Panc1 (cell line): Measurements from ENCODE around the gene UBE2E1. TPM values are rescaled to one million over a fixed set of nuclear protein-coding genes. Genes with fewer than 3 reads are reported as not detected.

Experiments used
- ATAC-seq: fragments of 200-7000 bp; cut with Tn5 transposase; 2 replicates; pipeline ENCODE4 v1.9.1; 2020; ENCODE audit warnings: mild to moderate bottlenecking, moderate library complexity
- BruUV-seq: library from RNA; stranded (reverse); fragments of 400-500 nt; replicated peaks from 2 replicates; lab custom pipeline; 2021; lab: Mats Ljungman, UMichigan
- CTCF ChIA-PET: fragments of 300-600 bp; sonication (Branson Sonifier 250); formaldehyde crosslinking; loops from one replicate; lab custom pipeline; 2022; ENCODE audit warnings: antibody characterized with exemption; lab: Charles Lee
- POLR2A ChIA-PET: fragments of 300-600 bp; sonication (Branson Sonifier 250); formaldehyde crosslinking; loops from one replicate; lab custom pipeline; 2022; ENCODE audit warnings: antibody characterized with exemption; lab: Charles Lee
- DNase-seq: peaks from one replicate; pipeline ENCODE4 v3.0.0-alpha.2; 2010; ENCODE audit warnings: low read depth, low spot score
- H3K27ac ChIP-seq: 2 replicates; pipeline ENCODE4 v1.5.1; 2011; ENCODE audit warnings: mild to moderate bottlenecking, low read length, inconsistent platforms
- H3K27me3 ChIP-seq: fragments of 200-500 bp; sonication (Bioruptor generic); 2 replicates; pipeline ENCODE4 v1.6.0; 2014; ENCODE audit warnings: low read length, inconsistent platforms; ENCODE audit not compliant: control insufficient read depth, insufficient read depth
- H3K36me3 ChIP-seq: fragments of 200-500 bp; sonication (Bioruptor generic); 2 replicates; pipeline ENCODE4 v1.5.1; 2014; ENCODE audit warnings: inconsistent platforms, mild to moderate bottlenecking, low read length, moderate library complexity; ENCODE audit not compliant: control insufficient read depth, insufficient read depth
- H3K4me1 ChIP-seq: 2 replicates; pipeline ENCODE4 v1.5.1; 2011; ENCODE audit warnings: inconsistent platforms, mild to moderate bottlenecking, low read length, moderate library complexity; ENCODE audit not compliant: control insufficient read depth, insufficient read depth
- H3K4me3 ChIP-seq, 2 experiments: 2 replicates each; pipeline ENCODE4 v1.5.1; 2011 to 2012; ENCODE audit warnings: low read depth in 2 of 2, low read length in 2 of 2, mild to moderate bottlenecking in 2 of 2, inconsistent platforms in 1 of 2, moderate library complexity in 1 of 2
- H3K9me3 ChIP-seq: fragments of 200-500 bp; sonication (Bioruptor generic); 2 replicates; pipeline ENCODE4 v1.5.1; 2014; ENCODE audit warnings: low read depth, mild to moderate bottlenecking, inconsistent platforms, low read length, moderate library complexity; ENCODE audit not compliant: control insufficient read depth, insufficient read depth
- POLR2AphosphoS5 ChIP-seq: IDR thresholded peaks from 2 replicates; pipeline ENCODE4 v1.6.1; 2012; ENCODE audit warnings: mild to moderate bottlenecking, low read depth, low read length, moderate library complexity
- SIN3A ChIP-seq: IDR thresholded peaks from 2 replicates; pipeline ENCODE4 v1.6.1; 2012; ENCODE audit warnings: low read depth, mild to moderate bottlenecking, low read length, moderate library complexity, borderline replicate concordance; ENCODE audit not compliant: insufficient read depth
- TCF7L2 ChIP-seq: IDR thresholded peaks from 2 replicates; pipeline ENCODE4 v1.6.1; 2011; ENCODE audit warnings: mild to moderate bottlenecking, low read depth, low read length, inconsistent platforms
- in situ Hi-C: cut with HindIII; loops from 2 replicates; pipeline ENCODE4 v1.10.0; 2016; ENCODE audit warnings: low sequenced_read_pairs, low pct_unique_long_range_greater_than_20kb
- intact Hi-C: fragments of 100-400 bp; cut with micrococcal nuclease; formaldehyde crosslinking; loops from one replicate; pipeline ENCODE4 v1.10.0; 2022; ENCODE audit not compliant: unreplicated experiment
- total RNA-seq: library from RNA; stranded (reverse); gene quantifications from one replicate; pipeline ENCODE4 v1.2.1, GENCODE V29; 2021; ENCODE audit not compliant: unreplicated experiment
- TF ChIP-seq, protein P1 (sequence below): fragments of 450-650 bp; IDR thresholded peaks from 2 replicates; pipeline ENCODE4 v1.5.1; 2017; ENCODE audit warnings: mild to moderate bottlenecking
- TF ChIP-seq, protein P2 (sequence below), 2 experiments: IDR thresholded peaks; 2 replicates each; pipeline ENCODE4 v1.6.1; 2011 to 2012; ENCODE audit warnings: low read depth in 2 of 2, control low read depth in 1 of 2, low read length in 1 of 2, mild to moderate bottlenecking in 1 of 2, moderate library complexity in 1 of 2; ENCODE audit not compliant: insufficient read depth in 1 of 2

Gene UBE2E1
- total RNA-seq, 1 experiment from 2014 or later: 127 TPM

DNA sequence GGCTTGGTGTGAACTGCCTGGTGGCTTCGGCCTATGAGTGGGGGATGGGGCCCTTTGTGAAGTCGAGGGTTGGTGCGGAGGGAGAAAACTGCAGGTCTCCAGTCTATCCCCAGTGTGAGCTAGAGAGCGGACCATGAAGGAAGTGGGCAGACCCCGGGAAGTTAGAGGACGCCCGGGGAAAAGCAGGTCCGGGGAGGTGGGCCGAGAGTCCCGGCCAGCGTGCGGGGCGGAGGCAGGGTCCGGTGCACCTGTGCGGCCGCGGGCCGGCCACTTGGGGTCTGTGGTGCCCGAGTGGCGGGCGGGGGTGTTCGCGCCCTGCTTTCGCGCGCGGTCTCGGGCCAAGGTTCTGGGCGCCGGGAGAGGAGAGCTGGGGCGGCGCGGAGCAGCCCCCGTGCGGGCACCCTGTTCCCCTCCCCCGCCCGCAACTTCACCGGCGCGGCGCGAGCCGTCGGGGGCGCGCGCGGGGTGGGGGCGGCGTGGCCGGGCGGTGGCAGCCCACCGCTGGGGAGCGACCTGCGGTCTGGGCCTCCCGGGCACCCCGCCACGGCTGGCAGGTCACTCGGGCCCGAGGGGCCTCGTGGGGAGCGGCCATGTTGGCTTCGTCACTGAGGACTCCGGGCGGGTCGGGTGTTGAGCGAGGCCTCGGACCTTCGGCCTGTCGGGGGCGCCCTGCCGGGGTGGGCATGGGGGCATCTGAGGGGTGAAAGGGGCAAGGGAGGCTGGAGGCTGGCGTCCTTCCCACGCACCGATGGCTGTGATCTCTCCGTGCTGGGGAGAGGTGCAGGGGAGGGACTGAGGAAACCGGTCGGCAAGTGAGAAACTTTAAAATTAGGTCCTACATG is 4.8 kb downstream of the UBE2E1 start:
- Histone ChIP-seq H3K36me3 (peaks cover 10% of the 10 kb centered on the region; the same call in 1 of the 2 replicates), H3K27me3 (no peaks in the 10 kb centered on the region), H3K4me1 (peaks cover 30% of the 10 kb centered on the region), H3K9me3 (no peaks in the 10 kb centered on the region), H3K4me3 (peak overlapping the region; percentile 63 to 68), H3K27ac (peak overlapping the region; percentile 96)
- in situ Hi-C loops: no loop called here
- no peak for DNase-seq
- BruUV-seq: no TSS peak
- ATAC-seq: peak; percentile 76
- intact Hi-C loops: no loop called here
- CTCF ChIA-PET: no interaction called here
- no peak for TF ChIP-seq TCF7L2
- TF ChIP-seq, protein P1, sequence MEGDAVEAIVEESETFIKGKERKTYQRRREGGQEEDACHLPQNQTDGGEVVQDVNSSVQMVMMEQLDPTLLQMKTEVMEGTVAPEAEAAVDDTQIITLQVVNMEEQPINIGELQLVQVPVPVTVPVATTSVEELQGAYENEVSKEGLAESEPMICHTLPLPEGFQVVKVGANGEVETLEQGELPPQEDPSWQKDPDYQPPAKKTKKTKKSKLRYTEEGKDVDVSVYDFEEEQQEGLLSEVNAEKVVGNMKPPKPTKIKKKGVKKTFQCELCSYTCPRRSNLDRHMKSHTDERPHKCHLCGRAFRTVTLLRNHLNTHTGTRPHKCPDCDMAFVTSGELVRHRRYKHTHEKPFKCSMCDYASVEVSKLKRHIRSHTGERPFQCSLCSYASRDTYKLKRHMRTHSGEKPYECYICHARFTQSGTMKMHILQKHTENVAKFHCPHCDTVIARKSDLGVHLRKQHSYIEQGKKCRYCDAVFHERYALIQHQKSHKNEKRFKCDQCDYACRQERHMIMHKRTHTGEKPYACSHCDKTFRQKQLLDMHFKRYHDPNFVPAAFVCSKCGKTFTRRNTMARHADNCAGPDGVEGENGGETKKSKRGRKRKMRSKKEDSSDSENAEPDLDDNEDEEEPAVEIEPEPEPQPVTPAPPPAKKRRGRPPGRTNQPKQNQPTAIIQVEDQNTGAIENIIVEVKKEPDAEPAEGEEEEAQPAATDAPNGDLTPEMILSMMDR: peak; percentile 54
- TF ChIP-seq SIN3A: 0 out of 2 replicates have a peak, but pooled peaks have one; percentile 11
- TF ChIP-seq, protein P2, sequence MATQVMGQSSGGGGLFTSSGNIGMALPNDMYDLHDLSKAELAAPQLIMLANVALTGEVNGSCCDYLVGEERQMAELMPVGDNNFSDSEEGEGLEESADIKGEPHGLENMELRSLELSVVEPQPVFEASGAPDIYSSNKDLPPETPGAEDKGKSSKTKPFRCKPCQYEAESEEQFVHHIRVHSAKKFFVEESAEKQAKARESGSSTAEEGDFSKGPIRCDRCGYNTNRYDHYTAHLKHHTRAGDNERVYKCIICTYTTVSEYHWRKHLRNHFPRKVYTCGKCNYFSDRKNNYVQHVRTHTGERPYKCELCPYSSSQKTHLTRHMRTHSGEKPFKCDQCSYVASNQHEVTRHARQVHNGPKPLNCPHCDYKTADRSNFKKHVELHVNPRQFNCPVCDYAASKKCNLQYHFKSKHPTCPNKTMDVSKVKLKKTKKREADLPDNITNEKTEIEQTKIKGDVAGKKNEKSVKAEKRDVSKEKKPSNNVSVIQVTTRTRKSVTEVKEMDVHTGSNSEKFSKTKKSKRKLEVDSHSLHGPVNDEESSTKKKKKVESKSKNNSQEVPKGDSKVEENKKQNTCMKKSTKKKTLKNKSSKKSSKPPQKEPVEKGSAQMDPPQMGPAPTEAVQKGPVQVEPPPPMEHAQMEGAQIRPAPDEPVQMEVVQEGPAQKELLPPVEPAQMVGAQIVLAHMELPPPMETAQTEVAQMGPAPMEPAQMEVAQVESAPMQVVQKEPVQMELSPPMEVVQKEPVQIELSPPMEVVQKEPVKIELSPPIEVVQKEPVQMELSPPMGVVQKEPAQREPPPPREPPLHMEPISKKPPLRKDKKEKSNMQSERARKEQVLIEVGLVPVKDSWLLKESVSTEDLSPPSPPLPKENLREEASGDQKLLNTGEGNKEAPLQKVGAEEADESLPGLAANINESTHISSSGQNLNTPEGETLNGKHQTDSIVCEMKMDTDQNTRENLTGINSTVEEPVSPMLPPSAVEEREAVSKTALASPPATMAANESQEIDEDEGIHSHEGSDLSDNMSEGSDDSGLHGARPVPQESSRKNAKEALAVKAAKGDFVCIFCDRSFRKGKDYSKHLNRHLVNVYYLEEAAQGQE (IDR thresholded peaks at IDR 0.05; ENCODE audit: insufficient read depth in 1 of 2, low read depth in 2 of 2, low read length in 1 of 2): no peak
- 0 out of 2 replicates have a peak, but pooled peaks have one; percentile 32 for TF ChIP-seq POLR2AphosphoS5
- POLR2A ChIA-PET: no interaction called here

DNA sequence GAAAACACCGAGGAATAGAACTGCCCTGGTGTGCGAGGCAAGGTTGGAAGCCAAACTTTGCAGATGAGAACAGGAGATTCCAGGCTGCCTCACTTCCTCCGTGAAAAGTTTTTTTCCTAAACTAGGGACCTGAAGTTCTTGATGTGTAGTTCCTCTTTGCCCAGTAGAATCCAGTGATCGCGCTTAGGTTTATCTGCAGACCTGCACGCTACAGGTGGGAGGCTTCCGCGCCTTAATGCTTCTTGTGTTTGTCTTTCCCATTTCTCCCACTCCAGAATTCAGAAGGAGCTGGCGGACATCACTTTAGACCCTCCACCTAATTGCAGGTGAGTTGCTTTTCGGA is 5.4 kb downstream of the UBE2E1 start:
- ChIA-PET CTCF (no interaction called here), POLR2A (no interaction called here)
- peaks cover 30% of the 10 kb centered on the region for H3K4me1 ChIP-seq
- H3K36me3 ChIP-seq: peaks cover 10% of the 10 kb centered on the region; the same call in 1 of the 2 replicates
- H3K27ac ChIP-seq: peak overlapping the region; percentile 82
- DNase-seq: no peak
- no TSS peak for BruUV-seq
- no peaks in the 10 kb centered on the region for H3K9me3 ChIP-seq
- TF ChIP-seq, protein P1: peak; percentile 24
- TF ChIP-seq, protein P2 (IDR thresholded peaks at IDR 0.05; ENCODE audit: insufficient read depth in 1 of 2, low read depth in 2 of 2, low read length in 1 of 2): no peak
- TF ChIP-seq TCF7L2: no peak
- no peak for TF ChIP-seq POLR2AphosphoS5
- ATAC-seq: peak; percentile 37
- in situ Hi-C loops (no loop called here), intact Hi-C loops (no loop called here)
- peak overlapping the region; percentile 63 to 68 for H3K4me3 ChIP-seq
- H3K27me3 ChIP-seq: no peaks in the 10 kb centered on the region
